Limb (tissue), 2 donors: ENCODE results near the gene AFP.

ENCODE experiments used
- DNase-seq, 2 donors: peaks; one replicate each; pipeline ENCODE4 v3.0.0-alpha.2; 2016; ENCODE audit errors: extremely low spot score in 2 of 2

Gene AFP

DNA sequence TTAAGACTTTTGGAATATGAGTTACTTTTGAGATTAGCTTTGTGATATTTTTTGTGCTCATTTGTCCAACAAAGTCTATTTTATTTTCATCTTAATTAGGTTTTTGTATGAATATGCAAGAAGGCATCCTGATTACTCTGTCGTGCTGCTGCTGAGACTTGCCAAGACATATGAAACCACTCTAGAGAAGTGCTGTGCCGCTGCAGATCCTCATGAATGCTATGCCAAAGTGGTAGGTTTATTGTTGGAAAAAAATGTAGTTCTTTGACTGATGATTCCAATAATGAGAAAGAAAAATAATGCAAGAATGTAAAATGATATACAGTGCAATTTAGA lies 21.1 kb upstream of the AFP start:
- DNase-seq, result no peak

DNA sequence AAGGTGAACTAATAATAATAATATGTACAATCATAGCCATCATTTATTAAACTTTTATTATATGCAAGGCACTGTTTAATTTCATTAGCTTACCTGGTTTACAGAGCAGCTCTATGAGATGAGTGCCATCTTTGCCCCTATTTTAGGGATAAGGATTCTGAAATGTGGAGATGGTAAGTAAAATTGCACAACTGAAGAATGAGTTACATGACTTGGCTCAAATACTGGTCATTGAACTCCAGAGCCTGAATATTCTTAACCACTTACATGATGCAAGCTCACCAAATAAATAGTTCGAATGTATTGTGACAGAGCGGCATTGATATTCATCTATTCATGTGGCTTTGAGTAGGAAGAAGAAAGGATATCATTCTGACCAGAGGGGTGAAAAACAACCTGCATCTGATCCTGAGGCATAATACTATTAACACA lies 20.2 kb upstream of the AFP start:
- no peak for DNase-seq

DNA sequence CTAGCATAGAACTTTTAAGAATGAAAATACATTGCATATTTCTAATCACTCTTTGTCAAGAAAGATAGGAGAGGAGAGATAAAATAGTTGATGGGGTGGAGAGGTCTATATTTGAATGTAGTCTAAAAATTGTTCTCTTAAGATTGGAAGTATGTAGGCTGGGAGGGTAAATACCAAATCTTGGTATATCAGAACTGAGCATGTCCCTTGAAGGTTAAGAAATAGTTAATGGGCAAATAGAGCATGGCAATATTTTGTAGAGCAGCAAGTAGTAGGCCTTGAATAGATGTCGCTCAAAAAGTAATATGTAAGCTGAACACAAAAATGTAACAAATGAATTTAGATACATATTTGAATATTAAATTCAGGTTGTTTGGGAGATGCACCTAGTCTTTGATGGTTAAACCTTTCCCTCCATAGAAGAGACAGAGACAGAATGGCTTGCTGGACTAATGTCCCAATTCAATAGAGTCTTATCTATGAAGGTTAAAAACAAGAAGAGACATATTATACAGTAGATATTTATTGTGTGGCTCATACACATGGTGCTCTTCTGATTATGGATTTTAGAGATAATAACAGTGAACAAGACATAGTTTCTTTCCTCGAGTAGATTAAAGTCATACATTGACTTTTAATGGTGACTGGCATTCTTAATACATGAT lies 19.5 kb upstream of the AFP start:
- DNase-seq, result no peak

DNA sequence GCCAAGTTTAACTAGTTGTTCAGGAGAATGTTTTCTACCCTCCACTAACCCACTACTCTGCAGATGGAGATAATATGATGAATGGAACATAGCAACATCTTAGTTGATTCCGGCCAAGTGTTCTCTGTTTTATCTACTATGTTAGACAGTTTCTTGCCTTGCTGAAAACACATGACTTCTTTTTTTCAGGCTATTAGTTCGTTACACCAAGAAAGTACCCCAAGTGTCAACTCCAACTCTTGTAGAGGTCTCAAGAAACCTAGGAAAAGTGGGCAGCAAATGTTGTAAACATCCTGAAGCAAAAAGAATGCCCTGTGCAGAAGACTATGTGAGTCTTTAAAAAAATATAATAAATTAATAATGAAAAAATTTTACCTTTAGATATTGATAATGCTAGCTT lies 18.7 kb upstream of the AFP start:
- no peak for DNase-seq

DNA sequence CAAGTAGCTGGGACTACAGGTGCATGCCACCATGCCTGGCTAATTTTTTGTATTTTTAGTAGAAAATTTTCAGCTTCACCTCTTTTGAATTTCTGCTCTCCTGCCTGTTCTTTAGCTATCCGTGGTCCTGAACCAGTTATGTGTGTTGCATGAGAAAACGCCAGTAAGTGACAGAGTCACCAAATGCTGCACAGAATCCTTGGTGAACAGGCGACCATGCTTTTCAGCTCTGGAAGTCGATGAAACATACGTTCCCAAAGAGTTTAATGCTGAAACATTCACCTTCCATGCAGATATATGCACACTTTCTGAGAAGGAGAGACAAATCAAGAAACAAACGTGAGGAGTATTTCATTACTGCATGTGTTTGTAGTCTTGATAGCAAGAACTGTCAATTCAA lies 18.0 kb upstream of the AFP start:
- DNase-seq, result no peak

DNA sequence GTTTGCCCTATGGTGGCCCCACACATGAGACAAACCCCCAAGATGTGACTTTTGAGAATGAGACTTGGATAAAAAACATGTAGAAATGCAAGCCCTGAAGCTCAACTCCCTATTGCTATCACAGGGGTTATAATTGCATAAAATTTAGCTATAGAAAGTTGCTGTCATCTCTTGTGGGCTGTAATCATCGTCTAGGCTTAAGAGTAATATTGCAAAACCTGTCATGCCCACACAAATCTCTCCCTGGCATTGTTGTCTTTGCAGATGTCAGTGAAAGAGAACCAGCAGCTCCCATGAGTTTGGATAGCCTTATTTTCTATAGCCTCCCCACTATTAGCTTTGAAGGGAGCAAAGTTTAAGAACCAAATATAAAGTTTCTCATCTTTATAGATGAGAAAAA lies 17.3 kb upstream of the AFP start:
- DNase-seq, result no peak

DNA sequence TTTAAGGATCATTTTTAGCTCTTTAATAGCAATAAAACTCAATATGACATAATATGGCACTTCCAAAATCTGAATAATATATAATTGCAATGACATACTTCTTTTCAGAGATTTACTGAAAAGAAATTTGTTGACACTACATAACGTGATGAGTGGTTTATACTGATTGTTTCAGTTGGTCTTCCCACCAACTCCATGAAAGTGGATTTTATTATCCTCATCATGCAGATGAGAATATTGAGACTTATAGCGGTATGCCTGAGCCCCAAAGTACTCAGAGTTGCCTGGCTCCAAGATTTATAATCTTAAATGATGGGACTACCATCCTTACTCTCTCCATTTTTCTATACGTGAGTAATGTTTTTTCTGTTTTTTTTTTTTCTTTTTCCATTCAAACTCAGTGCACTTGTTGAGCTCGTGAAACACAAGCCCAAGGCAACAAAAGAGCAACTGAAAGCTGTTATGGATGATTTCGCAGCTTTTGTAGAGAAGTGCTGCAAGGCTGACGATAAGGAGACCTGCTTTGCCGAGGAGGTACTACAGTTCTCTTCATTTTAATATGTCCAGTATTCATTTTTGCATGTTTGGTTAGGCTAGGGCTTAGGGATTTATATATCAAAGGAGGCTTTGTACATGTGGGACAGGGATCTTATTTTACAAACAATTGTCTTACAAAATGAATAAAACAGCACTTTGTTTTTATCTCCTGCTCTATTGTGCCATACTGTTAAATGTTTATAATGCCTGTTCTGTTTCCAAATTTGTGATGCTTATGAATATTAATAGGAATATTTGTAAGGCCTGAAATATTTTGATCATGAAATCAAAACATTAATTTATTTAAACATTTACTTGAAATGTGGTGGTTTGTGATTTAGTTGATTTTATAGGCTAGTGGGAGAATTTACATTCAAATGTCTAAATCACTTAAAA lies 16.6 kb upstream of the AFP start:
- no peak for DNase-seq

DNA sequence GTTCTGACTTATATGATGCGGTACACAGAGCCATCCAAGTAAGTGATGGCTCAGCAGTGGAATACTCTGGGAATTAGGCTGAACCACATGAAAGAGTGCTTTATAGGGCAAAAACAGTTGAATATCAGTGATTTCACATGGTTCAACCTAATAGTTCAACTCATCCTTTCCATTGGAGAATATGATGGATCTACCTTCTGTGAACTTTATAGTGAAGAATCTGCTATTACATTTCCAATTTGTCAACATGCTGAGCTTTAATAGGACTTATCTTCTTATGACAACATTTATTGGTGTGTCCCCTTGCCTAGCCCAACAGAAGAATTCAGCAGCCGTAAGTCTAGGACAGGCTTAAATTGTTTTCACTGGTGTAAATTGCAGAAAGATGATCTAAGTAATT lies 15.4 kb upstream of the AFP start:
- DNase-seq, result no peak

DNA sequence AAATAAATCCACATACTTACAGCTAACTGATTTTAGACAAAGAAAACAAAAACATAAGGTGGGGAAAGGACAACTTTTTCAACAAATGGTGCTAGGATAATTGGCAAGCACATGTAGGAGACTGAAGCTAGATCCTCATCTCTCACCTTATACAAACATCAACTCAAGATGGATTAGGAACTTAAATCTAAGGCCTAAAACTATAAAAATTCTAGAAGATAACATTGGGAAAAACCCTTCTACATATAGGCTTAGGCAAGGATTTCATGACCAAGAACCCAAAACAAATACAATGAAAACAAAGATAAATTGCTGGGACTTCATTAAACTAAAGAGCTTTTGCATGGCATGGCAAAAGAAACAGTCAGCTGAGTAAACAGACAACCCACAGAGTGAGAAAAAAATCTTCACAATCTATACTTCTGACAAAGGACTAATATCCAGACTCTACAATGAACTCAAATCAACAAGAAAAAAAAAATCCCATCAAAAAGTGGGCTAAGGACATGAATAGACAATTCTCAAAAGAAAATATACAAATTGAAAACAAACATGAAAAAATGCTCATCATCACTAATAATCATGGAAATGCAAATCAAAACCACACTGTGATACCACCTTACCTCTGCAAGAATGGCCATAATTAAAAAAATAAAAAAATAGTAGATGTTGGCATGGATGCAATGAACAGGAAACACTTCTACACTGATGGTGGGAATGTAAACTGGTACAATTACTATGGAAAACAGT lies 14.1 kb upstream of the AFP start:
- no peak for DNase-seq

DNA sequence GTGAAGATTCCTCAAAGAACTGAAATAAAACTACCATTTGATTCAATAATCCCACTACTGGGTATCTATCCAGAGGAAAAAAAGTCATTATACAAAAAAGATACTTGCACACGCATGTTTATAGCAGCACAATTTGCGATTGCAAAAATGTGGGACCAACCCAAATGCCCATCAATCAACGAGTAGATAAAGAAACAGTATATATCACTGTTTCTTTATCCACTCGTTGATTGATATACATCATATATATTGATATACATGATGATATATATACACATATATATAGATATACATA lies 13.6 kb upstream of the AFP start:
- DNase-seq, result no peak

DNA sequence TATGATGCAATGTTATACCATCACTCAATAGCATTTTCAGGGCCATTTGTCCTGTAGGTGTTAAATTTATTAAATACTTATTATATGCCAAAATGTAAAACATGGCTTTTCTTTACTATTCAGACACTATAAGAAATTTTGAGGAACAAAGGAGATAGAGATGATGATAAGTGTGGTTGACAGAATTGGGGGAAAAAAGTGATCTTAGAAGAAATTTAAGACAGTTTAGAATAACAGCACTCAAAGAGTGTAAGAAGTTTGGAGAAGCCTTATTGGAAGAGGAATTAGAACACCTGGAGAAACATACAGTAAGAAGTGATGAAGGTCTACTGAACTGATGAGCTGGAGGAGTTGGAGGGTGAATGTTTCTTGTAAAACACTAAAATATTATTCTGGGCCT lies 12.8 kb upstream of the AFP start:
- DNase-seq, result no peak

DNA sequence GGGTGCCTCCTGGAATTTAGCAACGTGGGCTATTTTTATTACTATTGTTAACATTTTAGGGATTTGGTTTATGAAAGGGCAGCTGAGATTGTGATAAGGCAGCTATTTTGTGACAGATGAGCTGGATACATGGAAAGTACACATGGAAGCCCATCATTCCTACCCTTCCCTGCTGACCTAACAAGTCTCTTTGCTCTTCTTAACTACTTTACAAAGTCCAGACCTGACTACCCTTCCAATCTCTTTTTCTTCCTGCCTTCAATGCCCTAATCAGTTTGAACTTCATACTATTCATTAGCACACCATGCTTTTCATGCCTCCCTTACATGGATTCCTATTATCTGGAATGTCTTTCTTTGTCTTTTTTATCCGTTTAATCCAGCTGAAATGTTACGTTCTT lies 9.4 kb upstream of the AFP start:
- DNase-seq, result no peak

DNA sequence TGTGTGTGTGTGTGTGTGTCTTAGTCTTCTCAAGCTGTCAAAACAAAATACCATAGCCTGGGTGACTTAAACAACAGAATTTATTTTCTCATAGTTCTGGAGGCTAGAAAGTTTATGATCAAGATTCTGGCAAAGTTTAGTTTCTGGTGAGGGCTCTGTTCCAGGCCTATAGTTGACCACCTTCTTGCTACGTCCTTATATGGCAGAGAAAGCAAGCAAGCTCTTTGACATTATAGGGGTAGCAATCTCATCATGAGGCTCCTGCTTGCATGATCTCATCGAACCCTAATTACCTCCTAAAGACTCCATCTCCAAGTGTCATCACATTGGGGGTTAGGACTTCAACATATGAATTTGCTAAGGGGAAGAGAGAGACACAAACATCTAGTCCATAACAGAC lies 6.9 kb upstream of the AFP start:
- DNase-seq, result no peak

DNA sequence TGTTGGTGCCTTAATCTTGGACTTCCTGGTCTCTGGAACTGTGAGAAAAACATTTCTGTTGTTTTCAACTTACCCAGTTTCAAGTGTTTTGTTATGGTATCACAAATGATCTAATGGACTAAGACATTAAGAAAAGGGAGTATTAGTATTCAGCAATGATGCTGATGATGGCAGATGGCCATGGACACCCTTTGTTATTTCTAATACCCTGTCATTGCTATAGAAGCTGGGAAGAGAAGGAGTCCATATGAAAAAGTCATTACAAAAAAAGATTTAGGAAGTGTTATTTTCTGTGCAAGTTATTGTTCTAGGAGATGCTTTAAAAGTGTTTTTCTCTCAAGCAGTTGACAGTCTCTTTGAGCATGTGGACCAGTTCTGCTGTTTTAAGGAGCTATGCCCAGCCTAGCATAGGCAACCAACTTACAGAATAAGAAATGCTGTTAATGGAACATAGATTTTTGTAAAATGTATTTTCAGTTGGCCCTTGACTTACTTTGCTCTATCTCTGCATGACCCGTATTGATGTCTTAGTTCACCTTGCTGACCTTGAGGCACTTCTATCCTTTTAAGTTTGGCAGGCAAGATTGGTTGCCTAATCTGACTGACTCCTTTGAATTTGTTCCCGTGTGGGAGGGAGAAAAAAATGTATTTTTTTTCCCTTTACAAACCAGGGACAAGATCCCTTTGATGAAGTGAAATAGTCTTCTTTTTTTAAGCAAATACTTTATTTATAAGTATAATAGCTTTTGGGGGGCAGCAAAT lies 6.0 kb upstream of the AFP start:
- no peak for DNase-seq

DNA sequence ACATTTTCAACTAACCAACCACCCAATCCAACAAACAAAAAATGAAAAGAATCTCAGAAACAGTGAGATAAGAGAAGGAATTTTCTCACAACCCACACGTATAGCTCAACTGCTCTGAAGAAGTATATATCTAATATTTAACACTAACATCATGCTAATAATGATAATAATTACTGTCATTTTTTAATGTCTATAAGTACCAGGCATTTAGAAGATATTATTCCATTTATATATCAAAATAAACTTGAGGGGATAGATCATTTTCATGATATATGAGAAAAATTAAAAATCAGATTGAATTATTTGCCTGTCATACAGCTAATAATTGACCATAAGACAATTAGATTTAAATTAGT lies 4.2 kb upstream of the AFP start:
- no peak for DNase-seq

DNA sequence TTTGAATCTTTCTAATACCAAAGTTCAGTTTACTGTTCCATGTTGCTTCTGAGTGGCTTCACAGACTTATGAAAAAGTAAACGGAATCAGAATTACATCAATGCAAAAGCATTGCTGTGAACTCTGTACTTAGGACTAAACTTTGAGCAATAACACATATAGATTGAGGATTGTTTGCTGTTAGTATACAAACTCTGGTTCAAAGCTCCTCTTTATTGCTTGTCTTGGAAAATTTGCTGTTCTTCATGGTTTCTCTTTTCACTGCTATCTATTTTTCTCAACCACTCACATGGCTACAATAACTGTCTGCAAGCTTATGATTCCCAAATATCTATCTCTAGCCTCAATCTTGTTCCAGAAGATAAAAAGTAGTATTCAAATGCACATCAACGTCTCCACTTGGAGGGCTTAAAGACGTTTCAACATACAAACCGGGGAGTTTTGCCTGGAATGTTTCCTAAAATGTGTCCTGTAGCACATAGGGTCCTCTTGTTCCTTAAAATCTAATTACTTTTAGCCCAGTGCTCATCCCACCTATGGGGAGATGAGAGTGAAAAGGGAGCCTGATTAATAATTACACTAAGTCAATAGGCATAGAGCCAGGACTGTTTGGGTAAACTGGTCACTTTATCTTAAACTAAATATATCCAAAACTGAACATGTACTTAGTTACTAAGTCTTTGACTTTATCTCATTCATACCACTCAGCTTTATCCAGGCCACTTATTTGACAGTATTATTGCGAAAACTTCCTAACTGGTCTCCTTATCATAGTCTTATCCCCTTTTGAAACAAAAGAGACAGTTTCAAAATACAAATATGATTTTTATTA lies 3.6 kb upstream of the AFP start:
- no peak for DNase-seq

DNA sequence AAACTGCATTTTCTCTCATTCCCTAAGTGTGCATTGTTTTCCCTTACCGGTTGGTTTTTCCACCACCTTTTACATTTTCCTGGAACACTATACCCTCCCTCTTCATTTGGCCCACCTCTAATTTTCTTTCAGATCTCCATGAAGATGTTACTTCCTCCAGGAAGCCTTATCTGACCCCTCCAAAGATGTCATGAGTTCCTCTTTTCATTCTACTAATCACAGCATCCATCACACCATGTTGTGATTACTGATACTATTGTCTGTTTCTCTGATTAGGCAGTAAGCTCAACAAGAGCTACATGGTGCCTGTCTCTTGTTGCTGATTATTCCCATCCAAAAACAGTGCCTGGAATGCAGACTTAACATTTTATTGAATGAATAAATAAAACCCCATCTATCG lies 2.9 kb upstream of the AFP start:
- DNase-seq, result no peak

DNA sequence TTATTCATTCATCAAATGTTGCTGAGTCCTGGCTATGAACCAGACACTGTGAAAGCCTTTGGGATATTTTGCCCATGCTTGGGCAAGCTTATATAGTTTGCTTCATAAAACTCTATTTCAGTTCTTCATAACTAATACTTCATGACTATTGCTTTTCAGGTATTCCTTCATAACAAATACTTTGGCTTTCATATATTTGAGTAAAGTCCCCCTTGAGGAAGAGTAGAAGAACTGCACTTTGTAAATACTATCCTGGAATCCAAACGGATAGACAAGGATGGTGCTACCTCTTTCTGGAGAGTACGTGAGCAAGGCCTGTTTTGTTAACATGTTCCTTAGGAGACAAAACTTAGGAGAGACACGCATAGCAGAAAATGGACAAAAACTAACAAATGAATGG lies 1.7 kb upstream of the AFP start:
- DNase-seq, result no peak

DNA sequence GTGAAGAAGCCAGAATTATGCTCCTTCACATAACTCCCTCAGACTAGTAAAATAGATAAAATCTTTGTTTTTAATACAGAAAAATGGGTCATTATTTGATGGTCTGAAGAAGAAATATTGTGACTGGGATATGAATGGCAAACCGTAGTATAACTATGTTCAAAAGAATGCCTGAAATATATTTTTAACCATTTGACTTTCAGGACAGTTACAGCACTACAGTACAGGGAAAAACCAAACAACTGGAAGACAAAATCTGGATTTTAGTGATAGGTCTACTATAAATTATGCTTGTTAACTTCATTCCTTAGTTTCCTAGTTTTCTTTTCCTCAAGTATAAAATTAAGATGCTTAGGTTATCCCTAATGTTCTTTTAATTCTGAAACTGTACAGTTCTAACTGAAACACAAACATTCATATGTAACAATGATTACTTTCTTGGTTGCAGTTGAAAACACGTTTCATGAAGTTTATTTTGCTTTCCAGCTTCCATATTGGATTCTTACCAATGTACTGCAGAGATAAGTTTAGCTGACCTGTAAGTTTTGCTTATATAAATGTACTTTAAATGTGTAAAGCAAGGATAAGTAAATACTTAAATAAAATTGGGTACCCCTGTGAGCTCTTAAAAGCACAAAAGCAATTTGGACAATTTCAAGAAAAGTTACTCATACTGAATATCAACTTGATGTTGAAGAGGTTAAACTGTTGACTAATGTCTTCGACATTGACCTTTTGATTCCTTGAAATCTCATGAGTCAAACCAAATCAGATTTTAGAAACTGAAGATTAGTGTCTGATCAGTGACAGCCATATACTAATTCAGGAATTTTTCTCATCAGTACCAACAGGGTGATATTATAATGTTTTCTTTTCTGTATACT lies 895 bp downstream of the AFP start:
- DNase-seq, result no peak

DNA sequence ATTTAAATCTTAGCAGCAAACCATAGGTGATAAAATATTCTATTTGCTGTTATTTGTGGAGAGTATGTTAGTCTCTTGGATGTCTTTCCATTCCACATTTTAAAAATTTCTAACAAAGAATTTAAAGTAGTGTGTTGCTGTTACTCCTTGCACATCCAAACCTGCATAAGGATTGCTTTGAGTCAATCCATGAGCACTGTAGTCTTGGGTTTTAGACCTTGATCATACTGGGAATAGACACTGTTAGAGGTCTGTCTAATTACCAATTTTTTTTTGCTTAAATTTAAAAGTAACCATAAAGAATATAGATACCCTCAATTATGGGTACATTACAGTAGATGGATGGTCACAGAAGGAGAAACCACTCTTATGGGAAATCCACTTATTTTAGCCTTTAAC lies 1.5 kb downstream of the AFP start:
- DNase-seq, result no peak
